ENCODE data around the gene CAPN3.
A peak's percentile ranks its signal among the peaks of the same experiment; 100 is the strongest.

The CAPN3 gene

GRCh38 chr15:42401544-42402454 lies 42.5 kb downstream of the CAPN3 start:
- DNase-seq: peak; percentile 2

DNA sequence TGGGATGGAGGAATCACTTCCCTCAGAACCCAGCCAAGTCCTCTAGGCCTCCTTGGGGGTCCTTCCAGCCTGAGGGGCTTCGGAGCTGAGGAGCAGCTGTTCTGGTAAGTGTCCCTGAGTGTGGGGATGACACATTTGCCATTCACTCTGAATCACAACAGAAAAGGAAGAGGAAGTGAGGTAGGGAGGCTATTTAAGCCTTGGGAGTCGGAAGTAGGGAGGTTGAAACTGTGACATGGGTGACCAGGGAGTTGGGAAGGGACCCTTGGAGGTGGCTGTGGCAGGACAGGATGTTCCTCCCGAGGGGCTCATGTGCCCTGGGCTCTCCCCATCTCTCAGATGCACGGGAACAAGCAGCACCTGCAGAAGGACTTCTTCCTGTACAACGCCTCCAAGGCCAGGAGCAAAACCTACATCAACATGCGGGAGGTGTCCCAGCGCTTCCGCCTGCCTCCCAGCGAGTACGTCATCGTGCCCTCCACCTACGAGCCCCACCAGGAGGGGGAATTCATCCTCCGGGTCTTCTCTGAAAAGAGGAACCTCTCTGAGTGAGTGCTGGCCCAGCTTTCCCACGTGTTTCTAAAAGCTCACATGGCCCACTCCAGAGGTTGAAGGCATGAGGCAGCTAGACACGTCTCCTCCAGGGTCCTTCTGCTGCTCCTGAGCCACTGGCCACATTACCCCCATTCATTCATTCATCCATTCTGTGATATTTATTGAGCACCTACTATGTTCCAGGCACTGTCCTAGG lies 43.3 kb downstream of the CAPN3 start:
- no peak for DNase-seq

DNA sequence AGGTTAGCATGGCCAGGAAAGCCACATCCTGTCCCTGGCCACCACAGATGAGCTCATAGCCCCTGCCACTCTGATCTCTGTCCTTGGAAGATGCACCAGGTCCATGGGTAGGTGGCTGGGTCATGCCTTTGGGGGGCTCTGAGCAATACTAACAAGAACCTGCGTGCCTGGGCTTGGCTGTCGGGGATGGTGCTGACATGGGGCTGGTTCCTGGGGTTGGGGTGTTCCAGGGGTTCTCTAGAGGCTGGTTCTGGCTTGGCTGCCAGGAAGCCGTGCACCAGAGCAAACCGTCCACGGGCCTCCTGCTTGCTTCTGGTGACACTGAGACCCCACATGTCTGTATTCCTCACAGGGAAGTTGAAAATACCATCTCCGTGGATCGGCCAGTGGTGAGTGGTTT lies 44.1 kb downstream of the CAPN3 start:
- DNase-seq: no peak

GRCh38 chr15:42404461-42405235 lies 45.3 kb downstream of the CAPN3 start:
- no peak for DNase-seq

DNA sequence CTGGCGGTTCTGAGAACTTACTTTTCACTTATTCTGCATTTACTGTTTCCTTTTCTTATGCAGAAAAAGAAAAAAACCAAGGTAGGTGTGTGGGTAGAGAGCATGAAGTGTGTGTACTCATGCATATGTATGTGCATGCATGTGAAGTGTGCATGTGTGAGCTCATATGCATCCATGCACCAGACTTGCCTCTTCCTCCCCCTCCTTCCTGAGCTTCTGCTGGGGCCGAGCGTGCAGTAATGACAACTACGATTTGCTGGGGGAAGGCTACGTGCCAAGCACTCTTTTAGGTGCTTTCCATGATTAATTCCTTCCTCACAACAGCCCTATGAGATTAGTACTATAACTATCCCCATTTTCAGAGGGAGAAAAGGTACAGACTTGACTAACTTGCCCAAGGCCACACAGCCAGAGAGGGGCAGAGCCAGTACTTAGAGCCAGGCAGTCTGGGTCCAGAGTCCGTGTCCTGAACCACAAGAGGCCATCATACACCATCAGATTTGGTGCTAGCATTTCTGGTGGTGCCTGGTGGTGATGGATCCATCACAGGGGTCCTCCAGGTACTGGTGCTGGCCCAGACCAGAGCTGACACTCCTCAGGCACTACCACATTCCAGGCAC lies 46.7 kb downstream of the CAPN3 start:
- no peak for DNase-seq

DNA sequence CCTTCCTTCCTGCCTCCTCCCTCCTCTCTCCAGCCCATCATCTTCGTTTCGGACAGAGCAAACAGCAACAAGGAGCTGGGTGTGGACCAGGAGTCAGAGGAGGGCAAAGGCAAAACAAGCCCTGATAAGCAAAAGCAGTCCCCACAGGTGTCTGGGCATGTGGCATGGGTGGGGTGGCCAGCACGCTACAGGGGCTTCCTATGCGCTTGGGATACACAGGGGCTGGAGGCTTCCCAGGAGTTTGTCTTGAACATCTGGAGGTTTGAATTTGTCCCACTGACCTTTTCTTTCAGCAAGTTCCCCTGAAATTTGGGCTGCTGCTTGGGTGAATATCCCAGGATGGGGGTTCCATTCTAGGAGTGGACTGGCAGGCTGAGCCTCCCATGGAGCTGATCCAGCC lies 48.9 kb downstream of the CAPN3 start:
- no peak for DNase-seq

DNA sequence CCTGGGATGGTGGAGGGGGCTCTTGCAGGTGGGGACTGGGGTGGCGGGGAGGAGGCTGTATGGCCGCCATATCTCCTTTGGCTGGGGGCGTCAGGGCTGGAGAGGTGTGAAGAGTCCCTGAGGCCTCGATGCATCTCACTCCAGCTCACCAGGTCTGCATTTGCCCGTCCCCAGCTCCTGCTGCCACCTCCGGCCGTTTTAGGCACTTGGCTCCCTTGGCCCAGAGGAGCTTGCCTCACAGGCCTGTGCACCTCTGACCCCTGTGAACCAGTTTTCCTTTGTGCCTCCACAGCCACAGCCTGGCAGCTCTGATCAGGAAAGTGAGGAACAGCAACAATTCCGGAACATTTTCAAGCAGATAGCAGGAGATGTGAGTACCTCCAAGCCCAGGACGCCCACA lies 49.7 kb downstream of the CAPN3 start:
- DNase-seq: no peak

GRCh38 chr15:42411884-42412283 lies 52.6 kb downstream of the CAPN3 start:
- DNase-seq: no peak

DNA sequence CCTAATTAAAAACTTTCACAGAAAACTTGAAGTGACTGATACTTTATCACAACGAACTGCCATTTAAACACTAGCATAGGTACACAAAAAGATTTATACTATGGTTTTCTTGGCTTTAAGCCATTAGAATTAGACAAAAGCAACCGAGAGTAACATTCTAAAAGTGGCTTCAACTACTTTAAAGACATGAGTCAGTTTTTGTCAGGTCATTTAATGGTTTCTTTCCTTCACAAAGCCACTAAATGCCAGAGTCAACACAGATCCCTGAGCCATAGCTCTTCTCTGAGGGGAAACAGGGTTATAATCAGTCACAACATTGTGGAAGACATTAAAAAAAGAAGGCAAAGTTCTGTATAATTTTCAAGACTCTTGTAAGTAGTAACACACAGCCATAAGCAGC lies 54.6 kb downstream of the CAPN3 start:
- no peak for DNase-seq

DNA sequence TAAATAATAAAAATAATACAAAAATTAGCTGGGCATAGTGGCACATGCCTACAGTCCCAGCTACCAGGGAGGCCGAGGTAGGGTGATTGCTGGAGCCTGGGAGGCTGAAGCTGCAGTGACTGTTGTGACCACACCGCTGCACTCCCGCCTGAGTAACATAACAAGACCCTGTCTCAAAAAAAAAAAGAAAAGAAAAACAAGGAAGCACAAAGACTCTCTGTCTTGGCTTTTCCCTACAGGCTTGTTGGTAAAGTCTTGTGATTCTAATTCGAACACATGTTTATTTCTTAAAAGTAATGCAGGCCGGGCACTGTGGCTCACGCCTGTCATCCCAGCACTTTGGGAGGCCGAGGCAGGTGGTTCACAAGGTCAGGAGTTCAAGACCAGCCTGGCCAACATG lies 60.1 kb downstream of the CAPN3 start:
- DNase-seq: no peak

GRCh38 chr15:42421376-42421775 lies 62.1 kb downstream of the CAPN3 start:
- no peak for DNase-seq

GRCh38 chr15:42427429-42428223 lies 68.3 kb downstream of the CAPN3 start:
- no peak for DNase-seq

GRCh38 chr15:42444415-42445063 lies 85.2 kb downstream of the CAPN3 start:
- DNase-seq: no peak

- DNase-seq: no peak
These were observed 86.2 kb downstream of the CAPN3 start for GRCh38 chr15:42445551-42445950.

- DNase-seq: no peak
These were observed 88.3 kb downstream of the CAPN3 start for GRCh38 chr15:42447599-42447998.

- DNase-seq: no peak
These were observed 89.0 kb downstream of the CAPN3 start for GRCh38 chr15:42448281-42448680.

DNA sequence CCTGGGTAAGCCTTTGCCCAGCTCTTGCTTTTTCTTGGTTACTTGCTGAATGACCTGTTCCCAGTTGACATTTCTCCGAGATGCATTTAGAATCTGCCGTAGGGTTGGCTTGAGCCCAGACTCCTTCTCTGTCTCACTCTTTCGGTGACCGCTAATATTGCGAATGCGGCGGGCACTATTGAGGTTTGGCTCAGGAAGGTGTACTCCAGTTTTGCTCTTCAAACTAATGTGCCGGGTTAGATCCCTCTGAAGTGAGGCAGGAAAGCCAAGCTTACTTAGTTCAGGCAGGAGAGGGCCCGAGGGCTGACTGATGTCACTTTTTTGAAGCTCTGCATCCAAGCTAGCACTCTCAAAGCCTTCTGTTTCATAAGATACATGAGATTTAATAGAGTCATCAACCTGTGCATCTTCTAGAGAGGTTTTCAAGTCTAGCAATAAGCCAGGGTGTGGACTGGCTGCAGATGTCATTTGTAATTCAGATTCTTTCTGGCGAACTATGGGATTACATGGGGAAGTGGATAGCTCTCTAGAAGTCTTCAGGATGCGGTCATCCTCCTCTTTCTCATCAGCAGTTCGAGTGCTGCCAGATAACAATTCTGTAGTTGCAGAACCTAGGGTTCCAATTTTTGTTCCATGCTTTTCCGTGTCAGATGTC lies 90.6 kb downstream of the CAPN3 start:
- no peak for DNase-seq

GRCh38 chr15:42450425-42450790 lies 91.1 kb downstream of the CAPN3 start:
- no peak for DNase-seq

- DNase-seq: no peak
These were observed 94.5 kb downstream of the CAPN3 start for GRCh38 chr15:42453826-42454225.

DNA sequence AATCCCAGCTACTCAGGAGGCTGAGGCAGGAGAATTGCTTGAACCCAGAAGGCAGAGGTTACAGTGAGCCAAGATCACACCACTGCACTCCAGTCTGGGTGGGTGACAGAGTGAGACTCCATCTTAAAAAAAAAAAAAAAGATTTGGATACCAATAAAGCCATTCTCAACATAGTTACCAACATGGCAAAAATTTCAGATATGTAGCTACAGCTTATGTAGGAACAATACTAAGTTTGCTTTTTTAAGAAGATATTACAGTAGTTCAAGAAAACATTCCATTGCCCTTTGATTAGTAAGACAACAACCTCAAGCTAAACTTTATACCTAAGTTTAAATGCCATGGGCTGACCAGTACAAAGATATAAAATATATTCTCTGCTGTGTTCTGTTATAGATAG lies 97.2 kb downstream of the CAPN3 start:
- no peak for DNase-seq

- no peak for DNase-seq
These were observed 97.7 kb downstream of the CAPN3 start for GRCh38 chr15:42456971-42457370.

All from KG1 (cell line).